DND-41 (cell line): Measurements from ENCODE around the gene SEMA5A.

ENCODE experiments used
- ATAC-seq: fragments of 200-7000 bp; cut with Tn5 transposase; 3 replicates; pipeline ENCODE4 v1.9.1; 2021; ENCODE audit warnings: low read depth; ENCODE audit not compliant: insufficient read depth
- DNase-seq: peaks from one replicate; pipeline ENCODE4 v3.0.0-alpha.2; 2020
- H2AFZ ChIP-seq: 2 replicates; pipeline ENCODE4 v1.6.0; 2012; ENCODE audit warnings: low read depth, low read length
- H3K27ac ChIP-seq: 2 replicates; pipeline ENCODE4 v1.5.1; 2012; ENCODE audit warnings: low read length, inconsistent platforms
- H3K27me3 ChIP-seq: fragments of 200-600 bp; sonication (generic); 2 replicates; pipeline ENCODE4 v1.6.0; 2012; ENCODE audit warnings: low read length, mild to moderate bottlenecking, inconsistent platforms; ENCODE audit not compliant: insufficient read depth, poor library complexity
- H3K36me3 ChIP-seq: 2 replicates; pipeline ENCODE4 v1.5.1; 2012; ENCODE audit warnings: low read length, inconsistent platforms; ENCODE audit not compliant: insufficient read depth
- H3K4me1 ChIP-seq: 2 replicates; pipeline ENCODE4 v1.5.1; 2012; ENCODE audit warnings: mild to moderate bottlenecking, low read length; ENCODE audit not compliant: insufficient read depth
- H3K4me2 ChIP-seq: 2 replicates; pipeline ENCODE4 v1.6.0; 2012; ENCODE audit warnings: mild to moderate bottlenecking, moderate library complexity, low read length, inconsistent platforms; ENCODE audit not compliant: insufficient read depth
- H3K4me3 ChIP-seq, 2 experiments: fragments of 200-600 bp in 1 of 2; shearing (Covaris generic) in 1 of 2; 2 replicates each; pipeline ENCODE4 v1.5.1; 2012 to 2016; ENCODE audit warnings: inconsistent platforms in 2 of 2, low read length in 2 of 2, mild to moderate bottlenecking in 2 of 2, low read depth in 1 of 2, moderate library complexity in 1 of 2
- H3K79me2 ChIP-seq: 2 replicates; pipeline ENCODE4 v1.6.0; 2012; ENCODE audit warnings: low read length, inconsistent platforms; ENCODE audit not compliant: insufficient read depth
- H3K9ac ChIP-seq: 2 replicates; pipeline ENCODE4 v1.6.0; 2012; ENCODE audit warnings: low read depth, mild to moderate bottlenecking, inconsistent platforms, low read length, moderate library complexity
- H3K9me3 ChIP-seq: 2 replicates; pipeline ENCODE4 v1.5.1; 2012; ENCODE audit warnings: low read length, moderate library complexity, mild to moderate bottlenecking, inconsistent platforms; ENCODE audit not compliant: insufficient read depth, severe bottlenecking
- H4K20me1 ChIP-seq: 2 replicates; pipeline ENCODE4 v1.6.0; 2012; ENCODE audit warnings: low read length; ENCODE audit not compliant: insufficient read depth
- EZH2 ChIP-seq: IDR thresholded peaks from 3 replicates; pipeline ENCODE4 v1.6.1; 2012; ENCODE audit warnings: borderline replicate concordance, low read depth, mild to moderate bottlenecking, moderate library complexity, low read length, inconsistent platforms; ENCODE audit not compliant: severe bottlenecking
- TF ChIP-seq, protein P1 (sequence below): IDR thresholded peaks from 2 replicates; pipeline ENCODE4 v1.5.1; 2012; ENCODE audit warnings: borderline replicate concordance, low read length, moderate library complexity, mild to moderate bottlenecking; ENCODE audit not compliant: poor library complexity, severe bottlenecking; ENCODE audit errors: extremely low read depth

Gene SEMA5A

DNA sequence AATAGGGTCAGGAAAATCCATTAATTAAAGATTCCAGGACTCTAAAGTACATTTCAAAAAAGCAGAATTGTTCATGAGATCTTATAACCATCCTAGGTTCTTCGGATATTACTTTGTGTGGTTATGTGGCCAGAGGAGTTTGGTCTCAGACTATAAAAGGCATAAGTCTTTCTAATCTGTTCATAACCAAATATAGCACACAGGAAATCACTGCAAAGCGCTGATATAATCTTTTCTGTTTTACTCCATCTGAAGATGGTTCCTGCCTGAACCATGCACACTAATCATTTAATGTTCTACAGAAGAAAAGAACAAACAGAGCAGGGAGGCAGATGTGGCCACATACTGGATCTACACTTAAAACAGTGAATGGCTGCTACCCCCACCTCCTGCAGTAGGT is 182.8 kb downstream of the SEMA5A start:
- no peak overlapping the region for H3K4me2 ChIP-seq

DNA sequence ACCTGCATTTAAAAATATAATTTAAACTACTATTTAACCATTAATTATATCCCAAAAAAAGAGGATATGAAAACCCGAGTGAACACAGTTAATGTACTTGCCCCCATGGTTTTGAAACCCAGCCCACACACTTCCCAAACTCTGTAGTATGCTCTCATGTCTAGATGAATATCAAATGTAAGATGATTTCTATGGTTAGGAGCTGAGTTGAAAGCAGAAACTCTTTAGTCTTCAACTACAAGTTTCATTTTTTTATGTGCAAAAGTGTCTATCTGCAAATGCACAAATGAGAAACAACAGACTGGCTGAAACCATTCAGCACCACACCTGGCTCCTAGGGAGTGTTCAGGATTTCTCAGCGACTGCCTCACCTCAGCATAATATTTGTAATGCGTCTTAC is 183.3 kb downstream of the SEMA5A start:
- Histone ChIP-seq H3K79me2 (no peaks in the 10 kb centered on the region), H3K27me3 (no peaks in the 10 kb centered on the region), H3K9me3 (no peaks in the 10 kb centered on the region), H3K4me3 (no peak overlapping the region), H3K4me1 (no peaks in the 10 kb centered on the region), H3K36me3 (no peaks in the 10 kb centered on the region), H3K9ac (no peak overlapping the region), H4K20me1 (no peaks in the 10 kb centered on the region), H2AFZ (no peak overlapping the region), H3K27ac (no peak overlapping the region), H3K4me2 (no peak overlapping the region)
- no peak for DNase-seq
- no peak for ATAC-seq
- TF ChIP-seq, protein P1, sequence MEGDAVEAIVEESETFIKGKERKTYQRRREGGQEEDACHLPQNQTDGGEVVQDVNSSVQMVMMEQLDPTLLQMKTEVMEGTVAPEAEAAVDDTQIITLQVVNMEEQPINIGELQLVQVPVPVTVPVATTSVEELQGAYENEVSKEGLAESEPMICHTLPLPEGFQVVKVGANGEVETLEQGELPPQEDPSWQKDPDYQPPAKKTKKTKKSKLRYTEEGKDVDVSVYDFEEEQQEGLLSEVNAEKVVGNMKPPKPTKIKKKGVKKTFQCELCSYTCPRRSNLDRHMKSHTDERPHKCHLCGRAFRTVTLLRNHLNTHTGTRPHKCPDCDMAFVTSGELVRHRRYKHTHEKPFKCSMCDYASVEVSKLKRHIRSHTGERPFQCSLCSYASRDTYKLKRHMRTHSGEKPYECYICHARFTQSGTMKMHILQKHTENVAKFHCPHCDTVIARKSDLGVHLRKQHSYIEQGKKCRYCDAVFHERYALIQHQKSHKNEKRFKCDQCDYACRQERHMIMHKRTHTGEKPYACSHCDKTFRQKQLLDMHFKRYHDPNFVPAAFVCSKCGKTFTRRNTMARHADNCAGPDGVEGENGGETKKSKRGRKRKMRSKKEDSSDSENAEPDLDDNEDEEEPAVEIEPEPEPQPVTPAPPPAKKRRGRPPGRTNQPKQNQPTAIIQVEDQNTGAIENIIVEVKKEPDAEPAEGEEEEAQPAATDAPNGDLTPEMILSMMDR, result no peak
- no peak for TF ChIP-seq EZH2

More for the DNA sequence above, 182.8 kb downstream of the SEMA5A start:
- no peak for ATAC-seq
- Histone ChIP-seq H3K27ac (no peak overlapping the region), H2AFZ (no peak overlapping the region), H3K27me3 (no peaks in the 10 kb centered on the region), H3K36me3 (no peaks in the 10 kb centered on the region), H3K4me1 (no peaks in the 10 kb centered on the region), H4K20me1 (no peaks in the 10 kb centered on the region), H3K9ac (no peak overlapping the region), H3K79me2 (no peaks in the 10 kb centered on the region), H3K4me3 (no peak overlapping the region), H3K9me3 (no peaks in the 10 kb centered on the region)
- TF ChIP-seq, protein P1, result no peak
- no peak for TF ChIP-seq EZH2
- DNase-seq, result no peak

DNA sequence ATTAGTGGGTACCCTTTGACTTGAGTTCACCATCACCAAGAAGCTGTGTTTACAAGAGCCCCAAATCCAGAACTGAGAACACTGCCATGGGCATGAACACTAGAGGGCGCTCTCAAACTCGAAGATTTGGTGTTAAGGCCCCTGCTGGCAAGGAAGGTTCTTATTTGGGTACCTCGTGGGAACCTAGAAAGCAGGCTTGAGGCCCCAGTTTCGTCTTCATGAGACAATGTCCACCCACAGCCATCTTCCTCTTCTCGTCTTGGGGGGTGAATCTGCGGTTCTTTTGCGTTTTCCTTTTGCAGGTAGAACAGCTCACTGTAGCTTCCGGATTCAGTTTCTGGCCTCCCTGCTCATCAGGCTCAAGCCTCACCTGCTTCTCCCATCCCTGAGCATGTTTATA is 184.0 kb downstream of the SEMA5A start:
- no peak overlapping the region for H3K4me2 ChIP-seq
- H3K9me3 ChIP-seq, result no peaks in the 10 kb centered on the region
- H2AFZ ChIP-seq, result no peak overlapping the region
- no peak overlapping the region for H3K4me3 ChIP-seq
- H3K36me3 ChIP-seq, result no peaks in the 10 kb centered on the region
- DNase-seq (peak; percentile 43), ATAC-seq (peak; percentile 65)
- H3K27me3 ChIP-seq, result no peaks in the 10 kb centered on the region
- TF ChIP-seq, protein P1, result peak; percentile 80
- TF ChIP-seq EZH2, result no peak
- no peaks in the 10 kb centered on the region for H3K4me1 ChIP-seq
- H3K9ac ChIP-seq, result no peak overlapping the region
- no peaks in the 10 kb centered on the region for H3K79me2 ChIP-seq
- no peaks in the 10 kb centered on the region for H4K20me1 ChIP-seq
- no peak overlapping the region for H3K27ac ChIP-seq
